HG03097 (cell line): ENCODE measurements around the gene ZBTB47.

Experiments used
- ATAC-seq: cut with Tn5 transposase; IDR thresholded peaks from one replicate; pipeline ENCODE4 v1.9.1; 2021; ENCODE audit not compliant: unreplicated experiment, low FRiP score

The ZBTB47 gene

DNA sequence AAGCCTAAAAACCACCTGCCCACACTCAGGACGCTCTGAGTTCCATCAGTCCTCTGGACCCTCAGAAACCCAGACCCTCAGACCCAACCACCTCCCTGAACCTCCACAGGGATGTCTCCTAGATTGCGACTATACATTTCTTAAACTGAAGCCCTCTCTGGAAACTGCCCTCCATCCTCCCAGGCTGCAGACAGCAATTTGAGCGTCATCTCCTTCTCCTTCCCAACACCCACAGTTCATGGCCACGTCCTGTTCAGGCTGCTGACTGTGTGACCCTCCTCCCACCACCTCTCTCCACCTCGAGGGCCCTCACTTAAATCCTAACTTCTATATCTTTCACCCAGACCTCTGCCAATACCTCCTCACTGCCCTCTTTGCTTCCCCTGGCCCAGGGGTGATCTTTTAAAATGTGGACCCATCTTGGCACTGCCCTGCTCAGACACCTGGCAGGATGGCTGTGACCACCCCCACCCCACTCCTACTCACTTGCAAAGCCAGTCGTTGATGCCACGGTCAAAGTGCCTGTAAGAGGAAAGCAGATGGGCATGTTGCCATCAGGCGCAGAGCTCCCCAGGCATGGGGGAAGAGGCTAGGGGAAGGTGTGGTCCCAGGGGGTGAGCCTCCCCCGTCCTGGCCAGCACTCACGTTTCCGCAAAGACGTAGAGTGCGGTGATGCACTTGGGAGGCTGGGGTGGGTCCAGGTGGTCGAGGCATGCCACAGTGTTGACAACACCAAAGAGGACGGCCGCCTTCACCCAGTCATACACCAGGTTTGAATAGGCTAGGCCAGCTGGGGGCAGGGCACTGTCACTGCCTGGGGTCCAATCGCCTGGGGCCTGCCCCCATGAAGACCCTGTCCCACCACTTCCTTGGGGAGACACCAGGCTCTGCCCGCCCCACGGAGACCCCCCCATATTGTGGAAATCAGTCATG lies 43.1 kb downstream of the ZBTB47 start:
- ATAC-seq, result no peak

DNA sequence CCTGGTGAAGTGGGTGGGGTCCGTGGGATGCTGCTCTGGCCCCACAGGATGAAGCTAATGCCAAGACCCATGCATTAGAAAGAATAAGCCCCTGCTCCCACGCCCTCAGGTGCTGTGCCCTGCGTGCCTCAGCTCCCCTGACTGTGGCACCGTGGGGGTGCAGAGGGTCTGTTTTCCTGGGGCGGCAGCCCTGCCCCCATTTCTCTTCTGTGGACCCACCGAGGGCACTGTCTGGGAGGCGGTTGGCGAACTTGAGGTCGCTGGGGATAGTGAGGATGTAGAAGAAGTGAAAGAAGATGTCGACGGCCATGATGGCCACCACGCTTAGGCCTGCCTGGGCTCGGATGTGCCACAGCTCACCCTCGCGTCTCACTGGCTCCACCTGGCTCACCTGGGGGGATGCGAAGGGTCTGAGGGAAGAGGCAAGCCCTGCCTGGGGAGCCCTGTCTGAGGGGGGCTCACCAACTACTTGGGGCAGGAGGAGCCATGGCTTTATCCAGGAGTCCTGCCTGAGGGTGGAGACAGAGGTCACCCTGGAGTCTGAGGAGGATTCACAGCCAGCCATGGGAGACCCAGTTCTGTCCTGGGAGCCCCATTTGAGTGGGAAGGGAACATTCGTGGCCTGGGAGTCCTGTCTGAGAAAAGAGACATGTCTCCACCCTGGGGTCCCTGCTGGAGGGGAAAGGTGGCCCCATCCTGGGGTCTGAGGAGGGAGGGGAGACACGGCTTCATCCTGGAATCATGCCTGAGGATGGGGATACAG lies 44.0 kb downstream of the ZBTB47 start:
- no peak for ATAC-seq

DNA sequence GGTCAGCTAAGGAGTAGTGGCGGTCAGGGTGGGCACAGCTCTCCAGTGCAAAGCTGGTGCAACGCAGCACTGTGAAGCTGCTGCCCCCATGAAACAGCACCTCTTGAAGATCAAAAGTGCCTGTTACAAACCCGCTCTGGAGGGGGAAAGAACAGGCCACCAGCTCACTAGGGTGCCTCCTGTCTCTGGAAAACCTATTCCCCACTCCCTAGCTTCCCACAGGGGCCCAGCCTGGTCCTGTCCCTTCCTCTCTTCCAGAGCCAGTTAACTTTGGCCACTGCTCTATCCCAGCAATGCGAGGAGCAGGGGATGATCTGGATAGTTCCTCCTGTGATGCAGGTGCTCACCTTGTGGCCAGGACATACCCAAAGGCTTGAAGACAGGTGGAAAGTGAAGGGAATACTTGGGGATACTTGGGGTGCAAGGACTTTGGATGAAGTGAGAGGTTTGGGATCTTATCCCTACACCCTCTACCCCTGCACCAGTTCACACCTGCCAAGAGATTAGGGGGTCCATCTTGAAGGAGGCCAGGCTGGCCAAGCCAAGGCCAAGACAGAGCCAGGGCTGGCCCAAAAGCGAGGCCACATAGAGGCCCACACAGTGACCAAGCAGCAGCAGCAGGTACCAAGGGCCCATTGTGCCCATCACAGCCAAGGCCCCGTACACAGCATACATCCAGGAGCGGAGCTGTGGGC lies 44.9 kb downstream of the ZBTB47 start:
- no peak for ATAC-seq

DNA sequence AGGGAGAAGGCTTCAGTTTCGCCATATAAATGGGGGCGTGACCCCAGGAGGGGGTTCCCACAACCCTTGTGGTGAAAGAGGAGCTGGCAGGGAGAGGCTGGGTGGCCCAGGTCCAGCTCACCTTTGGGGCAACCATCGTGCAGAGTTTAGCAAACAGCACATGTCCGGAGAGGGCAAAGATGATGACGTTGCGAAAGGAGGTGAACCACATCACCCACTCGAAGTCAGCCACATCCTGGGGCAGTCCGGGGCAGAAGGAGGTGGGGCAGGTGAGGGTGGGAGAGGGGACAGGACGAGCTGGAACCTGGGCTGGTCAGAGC lies 45.4 kb downstream of the ZBTB47 start:
- ATAC-seq, result no peak

DNA sequence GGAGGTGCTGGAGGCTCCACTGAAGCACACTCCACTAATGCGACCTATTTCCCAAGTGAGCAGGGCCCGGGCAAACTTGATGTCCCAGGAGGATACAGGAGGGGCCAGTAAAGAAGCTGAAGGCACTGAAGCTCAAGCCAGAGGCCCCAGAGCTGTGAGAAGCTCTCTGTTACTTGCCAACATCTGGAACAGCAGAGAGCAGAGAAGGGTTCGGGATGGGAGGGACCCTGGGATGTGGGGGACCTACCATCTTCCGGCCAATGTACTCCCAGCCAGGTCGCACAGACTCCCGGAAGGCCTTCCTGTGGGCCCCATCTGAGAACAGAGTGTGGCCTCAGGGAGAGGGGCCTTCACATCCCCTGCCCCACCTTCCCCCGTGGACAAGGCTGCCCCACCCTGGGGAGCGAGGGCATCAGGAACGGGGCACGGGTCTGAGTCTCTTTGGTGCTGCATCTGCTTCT lies 46.0 kb downstream of the ZBTB47 start:
- ATAC-seq, result no peak

DNA sequence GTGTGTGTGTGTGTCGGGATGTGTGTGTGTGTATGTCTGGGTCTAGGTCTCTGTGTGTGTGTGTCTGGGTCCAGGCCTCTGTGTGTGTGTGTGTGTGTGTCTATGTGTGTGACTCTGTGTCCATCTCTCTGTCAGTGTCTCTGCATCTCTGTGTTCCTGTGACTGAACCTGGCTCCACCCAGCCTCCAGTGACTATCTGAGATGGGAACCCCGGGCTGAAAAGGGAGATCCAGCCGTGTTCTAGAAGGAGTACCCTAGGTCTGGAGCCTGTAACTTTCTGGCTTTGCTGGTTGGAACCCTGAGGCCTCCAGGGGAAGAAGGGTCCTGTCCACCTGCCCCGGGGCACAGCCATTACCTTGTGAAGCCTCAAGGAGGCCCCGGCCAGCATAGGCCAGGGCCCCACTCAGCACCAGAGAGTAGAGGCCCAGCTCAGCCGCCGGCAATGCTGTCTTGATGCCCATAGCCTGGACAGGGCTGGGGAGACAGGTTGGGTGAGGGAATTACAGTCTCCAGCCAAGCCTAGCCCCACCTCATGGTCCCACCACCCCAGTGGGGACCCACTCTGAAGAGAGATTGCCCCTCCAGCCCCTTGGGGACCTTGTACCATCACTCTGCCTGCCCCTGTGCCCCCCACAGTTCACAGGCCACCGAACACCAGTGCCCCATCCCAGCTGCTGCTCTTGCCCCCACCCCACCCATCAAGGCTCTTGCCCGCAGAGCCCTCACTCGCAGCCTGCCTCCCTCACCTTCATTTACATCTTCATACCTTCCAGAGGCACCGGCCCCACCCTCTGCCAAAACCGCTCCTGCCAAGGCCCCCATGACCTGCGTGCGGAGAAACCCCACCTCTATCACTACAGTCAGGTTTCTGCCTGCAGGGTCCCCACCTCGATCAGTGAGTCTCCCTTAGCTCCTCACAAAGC lies 47.1 kb downstream of the ZBTB47 start:
- no peak for ATAC-seq

DNA sequence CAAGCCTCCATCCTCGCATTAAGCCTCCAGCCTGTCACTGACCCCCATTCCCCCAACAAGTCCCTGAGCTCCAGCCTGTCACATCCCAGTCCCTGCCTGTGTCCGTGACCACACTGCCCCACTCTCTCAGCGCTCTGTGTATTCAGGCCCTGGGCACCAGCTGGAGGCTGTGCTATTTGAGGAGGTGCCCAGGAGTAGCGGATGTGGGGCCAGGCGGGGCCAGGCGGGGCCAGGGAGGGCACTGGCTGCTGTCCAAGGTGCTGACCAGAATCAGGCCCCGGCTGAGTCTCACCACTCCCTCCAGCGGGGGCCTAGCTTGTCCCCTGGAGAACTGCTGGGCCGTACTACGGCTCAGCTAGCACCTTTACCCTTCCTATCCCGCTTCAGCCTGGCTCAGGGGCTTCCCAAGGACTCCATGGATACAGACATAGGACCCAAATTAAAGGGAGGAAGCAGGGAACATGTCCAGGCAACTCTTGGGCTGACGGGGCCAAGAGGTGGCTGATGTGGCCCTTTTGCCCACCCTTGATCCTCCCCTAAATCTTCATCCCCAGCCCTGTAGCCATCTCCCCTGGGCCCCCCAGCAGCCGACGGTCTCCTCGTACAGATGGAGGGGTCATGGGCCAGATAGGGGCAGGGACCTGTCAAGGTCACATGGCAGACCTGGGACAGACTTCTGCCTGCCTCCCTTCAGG lies 48.0 kb downstream of the ZBTB47 start:
- ATAC-seq, result no peak

DNA sequence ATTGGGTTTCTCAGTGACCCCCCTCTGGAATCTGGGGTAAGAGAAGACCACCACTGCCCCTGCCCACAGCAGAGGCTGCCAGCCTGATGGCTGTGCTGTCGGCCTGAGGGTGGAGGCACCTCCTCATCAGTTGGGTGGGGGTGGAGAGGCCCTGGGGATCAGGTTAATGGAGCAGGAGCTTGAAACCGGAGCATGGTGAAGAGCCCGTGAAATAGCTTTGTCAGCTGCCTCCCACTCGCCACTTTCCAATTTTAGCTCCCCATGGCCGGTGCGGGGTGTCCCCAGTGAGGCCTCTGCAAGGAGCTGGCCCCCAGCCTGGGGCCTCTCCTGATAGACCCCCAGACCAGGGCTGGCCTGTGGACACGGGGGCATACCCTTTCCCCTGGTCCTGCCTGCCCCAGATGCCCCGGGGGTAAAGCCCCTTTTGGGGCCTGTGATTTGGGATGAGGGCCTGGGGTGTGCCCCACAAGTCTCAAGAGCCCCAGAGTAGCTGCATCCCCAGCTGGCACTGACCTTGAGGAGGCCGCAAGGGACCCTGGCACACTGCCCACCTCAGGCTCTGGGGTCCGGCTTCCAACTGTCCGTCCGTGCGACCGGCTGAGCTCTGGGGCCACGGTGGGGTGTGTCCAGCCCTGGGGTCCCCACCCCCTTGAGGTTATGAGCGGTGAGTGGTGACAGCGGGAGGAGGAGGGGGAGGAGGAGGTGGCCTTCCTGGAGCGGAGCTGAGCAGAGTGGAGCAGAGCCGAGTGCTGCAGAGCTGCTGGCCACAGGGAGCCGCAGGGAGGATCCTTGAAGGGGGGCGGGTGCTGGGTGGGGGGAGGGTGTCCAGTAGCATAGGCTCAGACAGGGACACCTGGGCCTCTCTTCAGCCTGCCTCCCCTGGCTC lies 48.8 kb downstream of the ZBTB47 start, which contains the start of gene HHATL:
TSS of gene HHATL (minus strand) at position 733 of the 886 bp plus-strand sequence. CDS start 1,972 bp downstream, outside the sequence.
- no peak for ATAC-seq

DNA sequence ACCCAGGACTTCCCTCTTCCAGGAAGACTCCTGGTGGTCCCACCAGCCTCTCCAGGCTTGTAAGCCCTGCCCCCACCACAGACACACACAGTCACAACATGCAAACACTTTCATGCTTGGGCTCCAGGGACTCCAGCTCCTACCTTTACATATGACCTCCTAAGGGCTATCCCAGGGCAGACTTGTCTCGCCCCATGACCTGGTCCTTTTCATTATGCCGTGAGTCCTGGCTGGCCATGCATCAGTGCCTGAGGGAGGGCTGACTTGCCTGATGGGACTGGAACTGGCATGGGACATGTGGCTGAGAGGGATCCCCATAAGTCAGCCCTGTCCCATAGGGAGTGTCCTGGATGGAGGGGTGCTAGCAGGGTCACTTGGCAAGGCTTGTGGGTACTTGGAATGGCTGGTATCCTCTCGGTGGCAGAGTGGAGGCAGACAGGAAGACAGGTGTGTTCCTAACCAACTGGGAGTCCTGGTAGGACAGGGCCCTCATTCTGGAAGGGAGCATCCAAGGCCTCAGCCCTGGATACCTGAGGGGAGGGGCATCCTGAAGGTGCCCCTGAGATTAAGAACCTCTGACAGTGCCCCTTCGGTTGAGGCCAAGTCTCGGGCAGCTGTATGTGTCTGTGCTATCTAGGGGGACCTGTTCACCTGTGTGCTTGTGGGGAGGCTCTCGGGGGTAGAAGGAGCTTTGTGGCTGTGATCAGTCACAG lies 49.6 kb downstream of the ZBTB47 start:
- ATAC-seq, result no peak

DNA sequence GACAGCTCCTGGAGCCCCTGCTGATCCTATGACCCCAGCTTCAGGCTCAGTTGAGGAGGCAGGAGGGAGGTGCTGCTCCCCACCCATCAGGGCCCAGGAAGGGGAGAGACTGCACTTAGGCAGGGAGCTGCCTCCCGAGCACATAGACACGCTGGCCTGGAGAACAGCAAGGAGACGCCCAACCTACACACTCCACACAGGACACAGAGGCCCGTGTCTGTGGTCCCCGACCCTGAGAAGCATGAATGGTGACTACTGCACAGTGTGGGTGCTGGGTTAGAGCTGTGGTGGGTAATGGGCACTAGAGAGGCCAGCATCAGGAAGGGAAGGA lies 50.2 kb downstream of the ZBTB47 start:
- ATAC-seq, result no peak

DNA sequence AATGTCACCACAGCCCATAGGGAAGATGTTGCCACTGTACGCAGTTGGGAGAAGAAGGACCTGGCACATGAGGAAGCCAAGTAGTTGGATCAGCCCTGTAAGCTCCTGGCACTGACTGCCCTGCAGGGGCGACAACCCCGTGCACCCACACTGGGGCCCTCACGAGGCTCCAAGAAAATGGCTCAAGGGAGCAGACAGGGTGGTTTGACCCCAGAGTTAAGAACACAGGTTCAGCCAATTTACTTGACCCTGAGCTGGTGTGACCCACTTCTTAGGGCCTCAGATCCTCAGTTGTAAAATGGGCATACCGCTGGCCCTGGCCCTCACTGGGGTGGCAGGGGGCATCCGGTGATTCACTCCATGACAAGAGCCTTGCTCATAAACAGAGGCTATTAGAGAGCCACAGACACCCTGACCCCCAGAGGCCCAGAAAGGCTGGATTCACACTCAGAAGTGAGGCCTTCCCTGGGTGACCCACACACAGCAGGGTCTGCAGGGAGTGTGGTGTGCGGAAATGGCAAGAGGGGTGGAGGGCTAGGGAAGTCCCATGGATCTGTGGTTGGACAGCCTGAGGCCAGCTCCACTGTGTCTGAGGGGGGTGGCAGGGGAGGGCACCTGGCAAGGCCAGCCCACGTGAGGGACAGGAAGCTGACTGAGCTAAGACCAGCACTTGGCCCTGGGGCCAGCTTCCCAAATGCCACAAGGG lies 50.8 kb downstream of the ZBTB47 start:
- ATAC-seq, result no peak

DNA sequence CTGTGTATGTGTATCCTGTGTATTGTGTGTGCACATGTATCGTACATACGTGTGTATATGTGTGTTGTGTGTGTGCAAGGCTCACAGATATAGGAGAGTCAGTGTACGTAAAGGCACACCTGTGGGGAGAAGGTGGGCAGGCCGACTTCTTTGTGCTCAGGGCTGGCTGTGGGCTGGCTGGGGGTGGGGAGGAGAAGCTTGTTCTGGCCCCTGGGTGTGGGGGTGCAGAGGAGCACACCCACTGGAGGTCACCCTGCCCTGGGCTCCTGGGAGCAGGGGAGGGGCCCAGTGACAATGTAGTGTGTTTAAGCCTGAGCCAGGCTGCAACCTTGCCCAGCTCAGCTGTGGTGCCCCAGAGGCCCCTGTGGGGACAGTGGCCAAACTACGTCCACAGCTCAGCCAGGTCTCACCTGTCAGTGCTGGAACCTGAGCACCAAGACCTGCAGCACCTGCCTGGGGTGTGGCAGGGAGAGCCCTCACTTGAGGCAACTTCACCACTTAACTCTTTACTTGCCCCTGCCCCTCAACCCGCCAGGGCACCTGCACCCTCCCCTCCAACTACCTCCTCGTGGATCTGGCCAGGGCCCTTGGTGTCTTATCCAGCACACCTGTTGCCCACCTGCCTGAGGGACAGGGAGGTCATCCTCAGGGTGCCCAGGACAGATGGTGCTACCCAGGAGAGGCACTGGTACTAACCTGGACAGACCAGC lies 51.7 kb downstream of the ZBTB47 start:
- ATAC-seq, result no peak

DNA sequence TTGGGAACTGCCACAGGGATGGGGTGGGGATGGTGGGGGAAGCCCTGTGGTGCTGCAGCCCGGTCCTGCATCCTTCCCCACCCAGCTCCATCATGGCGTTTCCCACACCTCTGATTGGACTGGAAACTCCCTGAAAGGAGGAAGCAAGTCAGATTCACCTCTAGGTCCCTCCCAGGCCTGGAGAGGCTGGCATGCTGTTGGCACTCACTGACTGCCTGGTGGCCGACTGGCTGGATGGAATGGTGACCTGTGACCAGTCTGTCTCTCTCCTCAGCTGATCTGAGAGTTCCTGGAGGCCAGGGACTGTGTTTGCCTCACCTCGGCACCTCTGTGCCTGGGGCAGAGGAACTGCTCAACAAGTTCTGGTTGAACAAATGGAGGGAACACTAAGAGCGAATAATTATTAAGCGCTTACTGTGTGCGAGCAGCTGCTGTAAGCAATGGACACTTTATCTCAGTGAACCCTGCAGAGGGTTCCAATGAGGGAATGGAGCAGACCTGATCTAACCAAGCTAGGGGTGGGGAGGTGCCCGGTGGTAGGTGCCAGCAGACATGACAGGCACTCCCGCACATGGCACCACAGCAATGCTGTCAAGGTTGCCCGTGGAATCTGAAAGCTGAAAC lies 52.6 kb downstream of the ZBTB47 start:
- ATAC-seq, result no peak

DNA sequence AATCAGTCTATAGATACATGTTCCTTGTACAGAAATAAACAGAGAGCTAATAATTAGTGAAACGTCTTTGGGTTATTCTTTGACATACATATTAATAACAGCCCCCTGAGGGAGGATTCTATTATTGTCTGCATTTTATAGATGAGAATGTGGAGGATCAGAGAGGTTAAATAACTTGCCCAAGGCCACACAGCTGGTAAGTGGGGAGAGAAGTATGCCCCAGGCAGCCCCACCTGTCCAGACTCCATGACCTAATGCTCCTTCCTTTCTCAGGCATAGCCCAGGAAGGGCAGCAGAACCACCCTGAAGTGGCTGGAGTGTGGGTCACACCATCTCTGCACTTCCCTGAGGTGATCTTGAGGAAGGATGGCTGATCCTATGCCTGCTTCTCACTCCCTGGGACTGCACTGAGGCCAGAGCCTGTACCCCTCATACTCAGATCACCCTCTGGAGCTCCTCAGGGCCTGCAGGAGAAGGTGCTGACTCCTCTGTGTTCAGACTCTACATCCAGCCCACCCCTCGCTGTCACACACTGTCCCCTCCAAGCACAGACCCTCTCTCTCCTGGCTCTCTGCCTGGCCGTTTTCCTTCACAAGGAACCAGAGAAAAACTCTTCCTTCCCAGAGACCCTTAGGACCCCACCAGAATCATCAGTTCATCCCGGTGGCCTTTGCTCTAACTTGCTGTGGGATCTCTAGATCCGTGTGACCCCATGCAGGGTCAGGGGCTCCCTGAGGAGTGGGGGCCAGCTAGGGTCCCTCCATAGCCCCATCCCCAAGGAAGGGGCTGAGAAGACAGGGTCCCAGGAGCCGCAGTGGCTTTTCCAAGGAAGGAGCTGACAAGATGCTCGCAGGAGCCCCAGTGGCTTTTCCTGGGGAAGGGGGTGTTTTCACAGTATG lies 53.5 kb downstream of the ZBTB47 start:
- no peak for ATAC-seq

DNA sequence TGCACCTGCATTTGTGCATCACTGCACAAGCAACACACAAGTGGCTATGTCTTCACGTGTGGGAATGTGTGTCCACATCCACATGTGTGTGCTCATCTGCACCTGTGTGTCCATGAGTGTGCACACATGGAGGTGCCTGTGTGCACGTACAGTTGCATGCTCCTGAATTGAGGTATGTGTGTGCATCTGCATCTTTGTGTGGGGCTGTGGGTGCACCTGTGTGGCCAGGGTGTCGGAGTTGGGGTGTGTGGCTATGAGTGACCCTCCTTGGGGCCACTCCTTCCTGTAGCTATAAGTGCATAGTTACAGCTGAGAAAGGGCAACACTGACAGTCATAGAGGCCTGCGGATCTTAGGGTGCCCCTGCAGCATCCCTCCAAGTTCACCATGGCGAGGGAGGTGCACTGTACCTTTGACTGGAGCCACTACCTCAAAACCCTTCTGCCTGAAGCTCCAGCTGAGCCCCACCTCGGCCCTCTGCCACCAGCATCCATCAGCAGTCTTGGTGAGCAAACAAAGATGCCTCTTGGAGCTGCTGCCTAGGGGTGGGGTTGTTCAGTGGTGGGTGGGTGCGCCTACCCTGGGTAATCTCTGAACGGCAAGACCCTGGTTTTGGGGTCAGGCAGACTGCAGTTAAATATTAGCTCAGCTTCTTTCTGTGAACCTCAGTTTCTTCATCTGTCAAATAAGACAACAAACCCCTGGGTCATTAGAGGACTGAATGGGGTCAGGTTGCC lies 54.3 kb downstream of the ZBTB47 start:
- ATAC-seq, result no peak
